Measurements from ENCODE around the gene MCC.

DNA sequence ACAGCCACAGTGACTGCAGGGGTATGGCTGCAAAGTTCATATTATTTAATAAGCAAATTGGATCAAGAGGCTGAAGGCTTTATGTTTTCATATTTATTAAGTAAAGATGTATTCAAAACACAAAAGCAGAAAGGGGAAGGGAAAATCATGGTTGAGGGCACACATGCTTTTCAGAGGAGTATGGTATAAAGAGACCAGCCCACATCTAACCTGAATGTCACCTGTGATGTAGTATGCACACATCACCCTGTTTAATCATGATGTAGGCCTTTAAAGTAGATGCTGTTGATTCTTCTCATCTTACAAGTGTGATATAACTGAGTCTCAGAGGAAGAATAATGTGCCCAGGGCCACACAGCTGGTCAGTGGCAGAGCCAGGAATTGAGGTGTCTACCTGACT, 299.8 kb downstream of the MCC start:
- TF ChIP-seq, protein P1, sequence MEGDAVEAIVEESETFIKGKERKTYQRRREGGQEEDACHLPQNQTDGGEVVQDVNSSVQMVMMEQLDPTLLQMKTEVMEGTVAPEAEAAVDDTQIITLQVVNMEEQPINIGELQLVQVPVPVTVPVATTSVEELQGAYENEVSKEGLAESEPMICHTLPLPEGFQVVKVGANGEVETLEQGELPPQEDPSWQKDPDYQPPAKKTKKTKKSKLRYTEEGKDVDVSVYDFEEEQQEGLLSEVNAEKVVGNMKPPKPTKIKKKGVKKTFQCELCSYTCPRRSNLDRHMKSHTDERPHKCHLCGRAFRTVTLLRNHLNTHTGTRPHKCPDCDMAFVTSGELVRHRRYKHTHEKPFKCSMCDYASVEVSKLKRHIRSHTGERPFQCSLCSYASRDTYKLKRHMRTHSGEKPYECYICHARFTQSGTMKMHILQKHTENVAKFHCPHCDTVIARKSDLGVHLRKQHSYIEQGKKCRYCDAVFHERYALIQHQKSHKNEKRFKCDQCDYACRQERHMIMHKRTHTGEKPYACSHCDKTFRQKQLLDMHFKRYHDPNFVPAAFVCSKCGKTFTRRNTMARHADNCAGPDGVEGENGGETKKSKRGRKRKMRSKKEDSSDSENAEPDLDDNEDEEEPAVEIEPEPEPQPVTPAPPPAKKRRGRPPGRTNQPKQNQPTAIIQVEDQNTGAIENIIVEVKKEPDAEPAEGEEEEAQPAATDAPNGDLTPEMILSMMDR (IDR thresholded peaks at IDR 0.05): no peak
- TF ChIP-seq POLR2A (IDR thresholded peaks at IDR 0.05): no peak
